ENCODE results near the gene INTS4. TPM values are rescaled to one million over a fixed set of nuclear protein-coding genes. Genes with fewer than 3 reads are reported as not detected.
"Not testable (repeated sequence)": the region's sequence is repeated elsewhere in the genome, so short reads cannot be mapped to it uniquely, and the experiment has no call there.

INTS4 gene
- total RNA-seq, 1 donor from 2014 or later, result 46.3 TPM

- H3K27ac Mint-ChIP-seq, result no peak overlapping the region
- no peaks in the 10 kb centered on the region for H3K36me3 Mint-ChIP-seq
- no peaks in the 10 kb centered on the region for H3K4me1 Mint-ChIP-seq (ENCODE audit: unreplicated experiment)
- no peak overlapping the region for H3K4me3 Mint-ChIP-seq
- H3K9me3 Mint-ChIP-seq, result no peaks in the 10 kb centered on the region
- TF ChIP-seq CTCF (conservative IDR thresholded peaks at IDR 0.05), result no peak
- DNase-seq (ENCODE audit: extremely low spot score, unreplicated experiment), result no peak
- H3K27me3 Mint-ChIP-seq, result no peaks in the 10 kb centered on the region
Observed at GRCh38 chr11:78010304-78010703, 15.8 kb upstream of the INTS4 start.

- Mint-ChIP-seq H3K4me1 (ENCODE audit: unreplicated experiment) (no peaks in the 10 kb centered on the region), H3K27ac (no peak overlapping the region), H3K9me3 (no peaks in the 10 kb centered on the region), H3K27me3 (no peaks in the 10 kb centered on the region), H3K36me3 (no peaks in the 10 kb centered on the region), H3K4me3 (no peak overlapping the region)
- TF ChIP-seq CTCF (conservative IDR thresholded peaks at IDR 0.05), result no peak
- no peak for DNase-seq (ENCODE audit: extremely low spot score, unreplicated experiment)
Observed at GRCh38 chr11:78009062-78009461, 14.6 kb upstream of the INTS4 start.

- Mint-ChIP-seq H3K4me1 (ENCODE audit: unreplicated experiment) (peaks cover 6% of the 10 kb centered on the region), H3K27me3 (peaks cover 4% of the 10 kb centered on the region), H3K9me3 (no peaks in the 10 kb centered on the region), H3K4me3 (no peak overlapping the region), H3K36me3 (no peaks in the 10 kb centered on the region), H3K27ac (no peak overlapping the region)
- peak; percentile 83 for TF ChIP-seq CTCF (conservative IDR thresholded peaks at IDR 0.05)
- no peak for DNase-seq (ENCODE audit: extremely low spot score, unreplicated experiment)
Observed at GRCh38 chr11:78000193-78000592, 5.7 kb upstream of the INTS4 start.

GRCh38 chr11:77999446-78000030 lies 5.1 kb upstream of the INTS4 start:
- H3K4me1 Mint-ChIP-seq (ENCODE audit: unreplicated experiment), result peaks cover 6% of the 10 kb centered on the region
- H3K9me3 Mint-ChIP-seq, result no peaks in the 10 kb centered on the region
- H3K4me3 Mint-ChIP-seq, result no peak overlapping the region
- no peak for DNase-seq (ENCODE audit: extremely low spot score, unreplicated experiment)
- TF ChIP-seq CTCF (conservative IDR thresholded peaks at IDR 0.05), result no peak
- no peak overlapping the region for H3K27ac Mint-ChIP-seq
- no peaks in the 10 kb centered on the region for H3K36me3 Mint-ChIP-seq
- peaks cover 4% of the 10 kb centered on the region for H3K27me3 Mint-ChIP-seq

- DNase-seq (ENCODE audit: extremely low spot score, unreplicated experiment), result no peak
- Mint-ChIP-seq H3K27me3 (no peaks in the 10 kb centered on the region), H3K27ac (peak overlapping the region; percentile 85), H3K4me1 (ENCODE audit: unreplicated experiment) (peaks cover 9% of the 10 kb centered on the region), H3K36me3 (peaks cover 4% of the 10 kb centered on the region), H3K9me3 (no peaks in the 10 kb centered on the region), H3K4me3 (peak overlapping the region; percentile 98)
- TF ChIP-seq CTCF (conservative IDR thresholded peaks at IDR 0.05), result no peak
Observed at GRCh38 chr11:77993902-77994301, 566 bp downstream of the INTS4 start.

- Mint-ChIP-seq H3K4me1 (ENCODE audit: unreplicated experiment) (peaks cover 9% of the 10 kb centered on the region), H3K27ac (no peak overlapping the region), H3K9me3 (no peaks in the 10 kb centered on the region), H3K36me3 (peaks cover 19% of the 10 kb centered on the region), H3K4me3 (no peak overlapping the region), H3K27me3 (no peaks in the 10 kb centered on the region)
- TF ChIP-seq CTCF (conservative IDR thresholded peaks at IDR 0.05), result no peak
- DNase-seq (ENCODE audit: extremely low spot score, unreplicated experiment), result no peak
Observed at GRCh38 chr11:77990981-77991380, 3.5 kb downstream of the INTS4 start.

GRCh38 chr11:77986456-77986855 lies 8.0 kb downstream of the INTS4 start:
- H3K36me3 Mint-ChIP-seq, result peaks cover 30% of the 10 kb centered on the region
- not testable (repeated sequence) for DNase-seq (ENCODE audit: extremely low spot score, unreplicated experiment); H3K4me1 Mint-ChIP-seq (ENCODE audit: unreplicated experiment); H3K9me3 Mint-ChIP-seq; H3K27me3 Mint-ChIP-seq; H3K27ac Mint-ChIP-seq; H3K4me3 Mint-ChIP-seq
